ENCODE measurements around the gene CPA2. TPM values are rescaled to one million over a fixed set of nuclear protein-coding genes. Genes with fewer than 3 reads are reported as not detected.

CPA2 gene
- total RNA-seq, 1 donor from 2014 or later = 1.2 TPM

DNA sequence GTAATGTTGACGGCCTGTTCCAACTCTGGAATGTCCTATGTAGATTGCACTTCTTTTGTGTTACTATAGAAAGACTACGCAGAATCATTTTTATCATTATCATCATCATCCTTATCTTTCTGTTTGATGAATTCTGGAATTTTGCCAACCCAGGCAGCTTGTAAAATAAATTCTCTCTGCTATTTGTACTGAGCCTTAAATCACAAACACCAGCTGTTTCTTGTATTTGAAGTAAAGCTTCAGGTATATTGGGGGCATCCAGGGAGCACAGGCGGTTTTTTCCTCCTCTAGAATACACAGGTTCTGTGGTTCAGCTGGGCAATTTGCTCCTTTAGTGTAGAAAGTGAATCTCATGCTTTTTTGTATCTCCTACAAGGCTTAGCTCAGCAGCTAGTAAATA is 63.0 kb downstream of the CPA2 start:
- H3K9me3 Mint-ChIP-seq = no peaks in the 10 kb centered on the region
- H3K36me3 Mint-ChIP-seq (ENCODE audit: low read depth) = no peaks in the 10 kb centered on the region
- no peak overlapping the region for H3K27ac Mint-ChIP-seq (ENCODE audit: unreplicated experiment)
- no peak for DNase-seq (ENCODE audit: low read depth, low spot score)
- TF ChIP-seq, protein P1, sequence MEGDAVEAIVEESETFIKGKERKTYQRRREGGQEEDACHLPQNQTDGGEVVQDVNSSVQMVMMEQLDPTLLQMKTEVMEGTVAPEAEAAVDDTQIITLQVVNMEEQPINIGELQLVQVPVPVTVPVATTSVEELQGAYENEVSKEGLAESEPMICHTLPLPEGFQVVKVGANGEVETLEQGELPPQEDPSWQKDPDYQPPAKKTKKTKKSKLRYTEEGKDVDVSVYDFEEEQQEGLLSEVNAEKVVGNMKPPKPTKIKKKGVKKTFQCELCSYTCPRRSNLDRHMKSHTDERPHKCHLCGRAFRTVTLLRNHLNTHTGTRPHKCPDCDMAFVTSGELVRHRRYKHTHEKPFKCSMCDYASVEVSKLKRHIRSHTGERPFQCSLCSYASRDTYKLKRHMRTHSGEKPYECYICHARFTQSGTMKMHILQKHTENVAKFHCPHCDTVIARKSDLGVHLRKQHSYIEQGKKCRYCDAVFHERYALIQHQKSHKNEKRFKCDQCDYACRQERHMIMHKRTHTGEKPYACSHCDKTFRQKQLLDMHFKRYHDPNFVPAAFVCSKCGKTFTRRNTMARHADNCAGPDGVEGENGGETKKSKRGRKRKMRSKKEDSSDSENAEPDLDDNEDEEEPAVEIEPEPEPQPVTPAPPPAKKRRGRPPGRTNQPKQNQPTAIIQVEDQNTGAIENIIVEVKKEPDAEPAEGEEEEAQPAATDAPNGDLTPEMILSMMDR (conservative IDR thresholded peaks at IDR 0.05) = no peak
- H3K27me3 Mint-ChIP-seq (ENCODE audit: low read depth) = no peaks in the 10 kb centered on the region
- peaks cover under 1% of the 10 kb centered on the region for H3K4me1 Mint-ChIP-seq
- H3K4me3 Mint-ChIP-seq = no peak overlapping the region

DNA sequence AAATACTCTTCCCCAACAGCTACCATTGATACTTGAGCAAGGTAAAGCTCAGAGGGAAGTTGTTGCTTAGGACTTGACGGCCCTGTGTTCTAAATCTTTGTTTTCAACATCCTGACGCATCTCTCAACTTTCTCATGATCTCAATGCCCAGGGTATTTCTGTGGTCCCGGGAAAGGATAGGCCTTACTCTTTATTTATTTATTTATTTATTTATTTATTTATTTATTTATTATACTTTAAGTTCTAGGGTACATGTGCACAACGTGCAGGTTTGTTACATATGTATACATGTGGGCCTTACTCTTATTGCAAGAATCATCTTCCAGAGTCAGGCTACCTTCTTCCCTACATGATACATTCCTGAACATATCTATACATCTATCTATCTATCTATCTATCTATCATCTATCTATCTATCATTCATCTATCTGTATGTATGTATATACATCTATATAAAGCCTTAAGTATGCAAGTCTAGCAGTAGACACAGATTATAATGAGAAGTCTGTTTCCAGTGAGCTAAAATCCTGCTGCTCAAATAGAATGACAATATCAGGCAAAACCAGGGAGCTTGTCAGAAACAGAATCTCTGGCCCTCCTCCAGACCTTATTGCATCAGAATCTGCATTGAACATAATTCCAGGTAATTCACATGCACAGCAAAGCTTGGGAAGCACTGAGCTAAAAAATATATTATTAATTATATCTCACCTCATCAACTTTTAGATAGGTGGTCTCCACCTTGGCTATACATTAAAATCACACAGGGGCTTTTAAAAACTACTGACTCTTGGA is 65.8 kb downstream of the CPA2 start:
- Mint-ChIP-seq H3K4me1 (peaks cover 6% of the 10 kb centered on the region), H3K4me3 (no peak overlapping the region), H3K27me3 (ENCODE audit: low read depth) (no peaks in the 10 kb centered on the region), H3K36me3 (ENCODE audit: low read depth) (no peaks in the 10 kb centered on the region), H3K9me3 (no peaks in the 10 kb centered on the region), H3K27ac (ENCODE audit: unreplicated experiment) (no peak overlapping the region)
- TF ChIP-seq, protein P1 (conservative IDR thresholded peaks at IDR 0.05) = no peak
- DNase-seq (ENCODE audit: low read depth, low spot score) = no peak

DNA sequence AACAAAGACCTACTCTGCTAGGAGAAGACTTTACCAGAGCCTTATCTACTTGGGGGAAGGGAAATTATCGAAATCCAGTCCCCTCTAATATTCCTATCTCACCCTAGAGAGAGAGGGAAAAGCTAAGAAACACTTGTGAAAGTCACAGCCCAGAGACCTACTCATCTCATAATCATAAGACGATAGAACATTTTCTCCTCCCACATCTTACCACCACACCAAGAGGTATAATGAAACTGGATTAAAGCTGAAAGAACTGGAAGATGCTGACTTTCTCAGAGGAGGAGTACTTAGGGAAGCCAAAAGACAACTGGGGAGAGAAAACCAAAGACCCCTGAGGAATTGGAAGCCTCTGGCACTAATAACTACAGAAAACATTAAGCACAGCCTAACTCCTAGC is 67.2 kb downstream of the CPA2 start:
- Mint-ChIP-seq H3K4me3 (no peak overlapping the region), H3K4me1 (peaks cover 6% of the 10 kb centered on the region), H3K27ac (ENCODE audit: unreplicated experiment) (no peak overlapping the region), H3K36me3 (ENCODE audit: low read depth) (no peaks in the 10 kb centered on the region), H3K27me3 (ENCODE audit: low read depth) (no peaks in the 10 kb centered on the region), H3K9me3 (no peaks in the 10 kb centered on the region)
- DNase-seq (ENCODE audit: low read depth, low spot score) = no peak
- TF ChIP-seq, protein P1 (conservative IDR thresholded peaks at IDR 0.05) = no peak

DNA sequence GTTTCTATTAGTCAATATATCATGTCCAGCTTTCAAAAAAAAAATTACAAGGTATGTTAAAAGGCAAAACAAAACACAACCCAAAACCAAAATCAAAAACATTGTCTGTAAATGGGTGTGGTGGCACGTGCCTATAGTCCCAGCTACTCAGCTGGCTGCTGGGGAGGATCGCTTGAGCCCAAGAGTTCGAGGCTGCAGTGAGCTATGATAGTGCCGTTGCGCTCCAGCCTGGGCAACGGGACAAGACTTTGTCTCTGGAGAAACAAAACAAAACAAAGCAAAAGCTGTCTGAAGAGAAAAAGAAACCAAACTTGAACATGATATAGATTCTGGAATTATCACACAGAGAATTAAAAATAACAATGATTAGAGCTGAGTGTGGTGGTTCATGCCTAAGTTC is 67.6 kb downstream of the CPA2 start:
- H3K36me3 Mint-ChIP-seq (ENCODE audit: low read depth) = no peaks in the 10 kb centered on the region
- TF ChIP-seq, protein P1 (conservative IDR thresholded peaks at IDR 0.05) = no peak
- no peak for DNase-seq (ENCODE audit: low read depth, low spot score)
- peak overlapping the region; percentile 2 for H3K27ac Mint-ChIP-seq (ENCODE audit: unreplicated experiment)
- no peaks in the 10 kb centered on the region for H3K27me3 Mint-ChIP-seq (ENCODE audit: low read depth)
- no peak overlapping the region for H3K4me3 Mint-ChIP-seq
- no peaks in the 10 kb centered on the region for H3K9me3 Mint-ChIP-seq
- H3K4me1 Mint-ChIP-seq = peaks cover 6% of the 10 kb centered on the region

DNA sequence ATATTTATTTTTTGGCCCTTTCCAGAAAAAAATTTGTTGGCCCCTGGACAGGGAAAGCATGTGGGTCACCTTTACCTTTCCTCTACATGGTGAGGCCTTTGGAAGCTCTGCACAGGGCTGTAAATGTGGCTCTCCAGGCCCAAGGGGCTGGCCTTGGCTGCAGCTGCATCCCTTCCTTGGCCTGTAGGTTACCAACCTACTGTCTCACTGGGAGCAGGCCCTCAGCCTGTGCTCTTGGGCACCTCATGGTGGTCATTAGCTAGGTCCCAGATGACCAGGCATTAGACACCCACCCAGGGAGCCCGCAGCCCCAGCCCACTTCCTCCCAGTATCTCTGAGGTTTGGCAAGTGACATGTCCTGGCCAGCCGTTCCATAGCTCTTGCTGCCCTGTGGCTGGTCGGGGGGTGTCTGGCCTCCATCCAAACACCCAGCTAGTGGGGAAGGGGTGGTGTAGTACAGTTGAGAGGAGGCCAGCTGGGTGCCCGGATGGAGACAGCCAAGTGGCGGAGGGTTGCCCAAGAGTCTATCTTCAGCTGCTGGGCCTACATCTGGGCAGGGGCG is 70.8 kb downstream of the CPA2 start:
- H3K4me3 Mint-ChIP-seq = no peak overlapping the region
- no peaks in the 10 kb centered on the region for H3K27me3 Mint-ChIP-seq (ENCODE audit: low read depth)
- no peaks in the 10 kb centered on the region for H3K9me3 Mint-ChIP-seq
- TF ChIP-seq, protein P1 (conservative IDR thresholded peaks at IDR 0.05) = no peak
- no peaks in the 10 kb centered on the region for H3K36me3 Mint-ChIP-seq (ENCODE audit: low read depth)
- peaks cover 6% of the 10 kb centered on the region for H3K4me1 Mint-ChIP-seq
- DNase-seq (ENCODE audit: low read depth, low spot score) = no peak
- peak overlapping the region; percentile 40 for H3K27ac Mint-ChIP-seq (ENCODE audit: unreplicated experiment)
